ENCODE measurements around the gene TMEM106B. TPM values are rescaled to one million over a fixed set of nuclear protein-coding genes. Genes with fewer than 3 reads are reported as not detected.

TMEM106B gene
- total and polyA plus RNA-seq, 2 of the 8 experiments (the other 6 are each of a cell fraction or from before 2014, with no cell fraction given), result 16.0 to 29.1 TPM

- no peak overlapping the region for H3K27ac ChIP-seq (ENCODE audit: low read depth, low read length)
- H4K8ac ChIP-seq (ENCODE audit: extremely low read depth, insufficient read depth, low read length), result no peak overlapping the region
- peak; percentile 78 for FAIRE-seq
- H4K91ac ChIP-seq (replicated peaks; ENCODE audit: insufficient read length, low read length), result no peak overlapping the region
- H2BK120ac ChIP-seq (replicated peaks; ENCODE audit: low read depth, low read length), result no peak overlapping the region
- H3K9me3 ChIP-seq (ENCODE audit: insufficient read depth in 2 of 2, low read depth in 1 of 2, low read length in 1 of 2), result no peaks in the 10 kb centered on the region
- ChIA-PET CTCF (ENCODE audit: partially characterized antibody) (interaction anchor here (0.6 to 2.4 kb wide), 24 partner anchors 9 to 416 kb away, joined by 3 to 10 read pairs (median 4); partner anchors contain the start of gene TMEM106B), POLR2A (ENCODE audit: partially characterized antibody) (no interaction called here)
- H4K5ac ChIP-seq (ENCODE audit: insufficient read length, low read depth, low read length), result no peak overlapping the region
- H3K36me3 ChIP-seq (ENCODE audit: control insufficient read depth in 2 of 4, insufficient read depth in 4 of 4, low read length in 3 of 4), result no peaks in the 10 kb centered on the region
- H3K4ac ChIP-seq (replicated peaks; ENCODE audit: insufficient read length, low read depth, low read length), result no peak overlapping the region
- H3K79me1 ChIP-seq (ENCODE audit: low read depth, low read length), result no peaks in the 10 kb centered on the region
- DNase-seq (ENCODE audit: low read depth in 1 of 2, low spot score in 2 of 2), result peak; percentile 17 to 47
- H3K4me2 ChIP-seq (ENCODE audit: insufficient read depth in 1 of 2, low read depth in 2 of 2, low read length in 2 of 2), result no peak overlapping the region
- H2BK12ac ChIP-seq (ENCODE audit: low read depth, low read length), result no peak overlapping the region
- H3K56ac ChIP-seq (replicated peaks; ENCODE audit: insufficient read length, low read depth, low read length), result no peak overlapping the region
- H2AK5ac ChIP-seq (ENCODE audit: low read depth, low read length), result no peak overlapping the region
- 67 to 100% methylated on average over 1 to 3 of the region's 3 CpGs for WGBS, 2 experiments (ENCODE audit: extremely low coverage in 1 of 2, insufficient coverage in 1 of 2, insufficient read length in 1 of 2, insufficient replicate concordance in 2 of 2, low coverage in 1 of 2, low lambda C conversion rate in 2 of 2, missing lambda C conversion rate in 1 of 2)
- H3K4me1 ChIP-seq (replicated peaks in 1 of 4; ENCODE audit: control insufficient read depth in 3 of 4, insufficient read depth in 4 of 4, low read length in 3 of 4), result no peaks in the 10 kb centered on the region
- H2BK20ac ChIP-seq (ENCODE audit: low read length), result no peak overlapping the region
- no peaks in the 10 kb centered on the region for H3K23me2 ChIP-seq (ENCODE audit: low read depth, low read length)
- no peak overlapping the region for H2BK5ac ChIP-seq (ENCODE audit: low read depth, low read length)
- no peaks in the 10 kb centered on the region for H4K20me1 ChIP-seq (replicated peaks in 1 of 2; ENCODE audit: control insufficient read depth in 1 of 2, insufficient read depth in 2 of 2, low read length in 2 of 2)
- no peak overlapping the region for H2AFZ ChIP-seq (ENCODE audit: low read length)
- no peak overlapping the region for H3K14ac ChIP-seq (ENCODE audit: insufficient read length)
- H3K23ac ChIP-seq (ENCODE audit: insufficient read length), result no peak overlapping the region
- H3K79me2 ChIP-seq (ENCODE audit: control insufficient read depth in 1 of 2, insufficient read depth in 2 of 2, low read length in 2 of 2), result no peaks in the 10 kb centered on the region
- H3K9ac ChIP-seq (replicated peaks in 1 of 4; ENCODE audit: extremely low read depth in 1 of 4, low read depth in 3 of 4, low read length in 3 of 4), result no peak overlapping the region
- H3K27me3 ChIP-seq (replicated peaks in 1 of 4; ENCODE audit: control insufficient read depth in 3 of 4, extremely low read depth in 1 of 4, insufficient read depth in 3 of 4, low read length in 3 of 4), result no peaks in the 10 kb centered on the region
- no peak overlapping the region for H3K18ac ChIP-seq (ENCODE audit: extremely low read depth, low read length)
- TF ChIP-seq RAD21 (IDR thresholded peaks at IDR 0.05 in 1 of 2, conservative IDR thresholded peaks at IDR 0.05 in 1 of 2; ENCODE audit: low read depth in 2 of 2, low read length in 2 of 2), result peak; percentile 60 to 71; a peak in 3 of 4 replicates
- TF ChIP-seq SUZ12 (IDR thresholded peaks at IDR 0.05; ENCODE audit: low read length), result no peak
- TF ChIP-seq JUN (IDR thresholded peaks at IDR 0.05; ENCODE audit: low read depth, low read length), result no peak
- peak; percentile 62 to 76 (median 74) for TF ChIP-seq CTCF (IDR thresholded peaks at IDR 0.05; ENCODE audit: control extremely low read depth in 1 of 3, insufficient read depth in 1 of 3, low read depth in 1 of 3, low read length in 3 of 3)
- H2BK15ac ChIP-seq (ENCODE audit: low read length), result no peak overlapping the region
- no peak overlapping the region for H3K4me3 ChIP-seq (ENCODE audit: extremely low read depth in 1 of 4, insufficient read depth in 2 of 4, low read depth in 3 of 4, low read length in 4 of 4)
Measured at GRCh38 chr7:12244129-12244528, 33.0 kb downstream of the TMEM106B start.

All from H1 (cell line).